ENCODE measurements around the gene ZFAND4.

DNA sequence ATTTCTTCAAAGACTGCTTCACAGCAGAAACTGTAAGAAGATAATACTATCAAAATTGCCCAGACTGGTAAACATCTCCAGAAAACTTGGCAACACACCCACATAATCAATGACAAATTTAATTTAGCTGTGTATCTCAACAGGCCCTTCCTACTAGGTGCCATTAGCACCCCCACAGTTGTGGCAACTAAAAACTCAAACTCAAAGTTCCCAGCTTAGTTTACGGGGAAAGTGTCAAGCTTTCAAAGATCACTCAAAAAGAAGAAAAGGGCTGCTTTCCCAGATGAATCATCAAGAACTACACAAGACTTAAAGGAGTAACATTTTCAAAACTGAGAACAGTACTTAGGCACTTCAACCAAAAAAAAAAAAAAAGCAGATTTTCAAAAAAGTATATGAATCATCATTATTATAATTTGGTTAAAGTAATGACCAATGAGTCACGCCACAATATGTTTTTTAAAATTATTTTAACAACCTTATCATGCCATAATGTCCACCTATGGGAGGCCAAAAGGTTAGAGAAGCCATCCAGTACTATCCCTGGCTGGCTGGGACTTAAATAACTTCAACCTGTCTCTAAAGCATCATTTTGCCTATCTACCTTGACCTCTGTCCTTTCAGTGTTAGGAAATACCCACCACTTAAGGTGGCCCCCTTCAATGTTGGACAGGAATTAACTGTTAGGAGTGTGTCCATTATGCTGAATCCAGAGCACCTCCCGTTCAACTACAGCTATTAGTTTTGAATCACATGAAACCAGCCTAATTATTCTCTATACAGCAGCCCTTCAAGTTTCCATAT lies 90.8 kb downstream of the ZFAND4 start:
- TF ChIP-seq POLR2A (conservative IDR thresholded peaks at IDR 0.05) (no peak), YY1 (IDR thresholded peaks at IDR 0.05; ENCODE audit: borderline replicate concordance in 1 of 3, control insufficient read depth in 1 of 3, extremely low read depth in 1 of 3, insufficient read depth in 3 of 3, insufficient read length in 1 of 3, insufficient replicate concordance in 2 of 3, low read depth in 1 of 3, low read length in 2 of 3) (no peak), ATF6 (CRISPR knock-in tag; IDR thresholded peaks at IDR 0.05) (no peak), CEBPB (tag; IDR thresholded peaks at IDR 0.05) (no peak), MAFK (IDR thresholded peaks at IDR 0.05; ENCODE audit: low read length) (no peak), HNRNPLL (IDR thresholded peaks at IDR 0.05; ENCODE audit: low read depth, low read length, poor library complexity, severe bottlenecking) (no peak), SAP30 (IDR thresholded peaks at IDR 0.05; ENCODE audit: borderline replicate concordance, insufficient read depth, low read depth, low read length, poor library complexity, severe bottlenecking) (no peak), FOSL1 (tag; conservative IDR thresholded peaks at IDR 0.05) (peak; percentile 63; the same call in 1 of the 2 replicates), SMARCE1 (IDR thresholded peaks at IDR 0.05) (0 out of 2 replicates have a peak, but pooled peaks have one; percentile 17), SP1 (CRISPR knock-in tag; IDR thresholded peaks at IDR 0.05) (no peak)
- TF ChIP-seq, protein P1, sequence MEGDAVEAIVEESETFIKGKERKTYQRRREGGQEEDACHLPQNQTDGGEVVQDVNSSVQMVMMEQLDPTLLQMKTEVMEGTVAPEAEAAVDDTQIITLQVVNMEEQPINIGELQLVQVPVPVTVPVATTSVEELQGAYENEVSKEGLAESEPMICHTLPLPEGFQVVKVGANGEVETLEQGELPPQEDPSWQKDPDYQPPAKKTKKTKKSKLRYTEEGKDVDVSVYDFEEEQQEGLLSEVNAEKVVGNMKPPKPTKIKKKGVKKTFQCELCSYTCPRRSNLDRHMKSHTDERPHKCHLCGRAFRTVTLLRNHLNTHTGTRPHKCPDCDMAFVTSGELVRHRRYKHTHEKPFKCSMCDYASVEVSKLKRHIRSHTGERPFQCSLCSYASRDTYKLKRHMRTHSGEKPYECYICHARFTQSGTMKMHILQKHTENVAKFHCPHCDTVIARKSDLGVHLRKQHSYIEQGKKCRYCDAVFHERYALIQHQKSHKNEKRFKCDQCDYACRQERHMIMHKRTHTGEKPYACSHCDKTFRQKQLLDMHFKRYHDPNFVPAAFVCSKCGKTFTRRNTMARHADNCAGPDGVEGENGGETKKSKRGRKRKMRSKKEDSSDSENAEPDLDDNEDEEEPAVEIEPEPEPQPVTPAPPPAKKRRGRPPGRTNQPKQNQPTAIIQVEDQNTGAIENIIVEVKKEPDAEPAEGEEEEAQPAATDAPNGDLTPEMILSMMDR (IDR thresholded peaks at IDR 0.05 in 2 of 3, conservative IDR thresholded peaks at IDR 0.05 in 1 of 3; ENCODE audit: insufficient read depth in 2 of 3, low read depth in 1 of 3, low read length in 3 of 3), result no peak
- TF ChIP-seq, protein P2, sequence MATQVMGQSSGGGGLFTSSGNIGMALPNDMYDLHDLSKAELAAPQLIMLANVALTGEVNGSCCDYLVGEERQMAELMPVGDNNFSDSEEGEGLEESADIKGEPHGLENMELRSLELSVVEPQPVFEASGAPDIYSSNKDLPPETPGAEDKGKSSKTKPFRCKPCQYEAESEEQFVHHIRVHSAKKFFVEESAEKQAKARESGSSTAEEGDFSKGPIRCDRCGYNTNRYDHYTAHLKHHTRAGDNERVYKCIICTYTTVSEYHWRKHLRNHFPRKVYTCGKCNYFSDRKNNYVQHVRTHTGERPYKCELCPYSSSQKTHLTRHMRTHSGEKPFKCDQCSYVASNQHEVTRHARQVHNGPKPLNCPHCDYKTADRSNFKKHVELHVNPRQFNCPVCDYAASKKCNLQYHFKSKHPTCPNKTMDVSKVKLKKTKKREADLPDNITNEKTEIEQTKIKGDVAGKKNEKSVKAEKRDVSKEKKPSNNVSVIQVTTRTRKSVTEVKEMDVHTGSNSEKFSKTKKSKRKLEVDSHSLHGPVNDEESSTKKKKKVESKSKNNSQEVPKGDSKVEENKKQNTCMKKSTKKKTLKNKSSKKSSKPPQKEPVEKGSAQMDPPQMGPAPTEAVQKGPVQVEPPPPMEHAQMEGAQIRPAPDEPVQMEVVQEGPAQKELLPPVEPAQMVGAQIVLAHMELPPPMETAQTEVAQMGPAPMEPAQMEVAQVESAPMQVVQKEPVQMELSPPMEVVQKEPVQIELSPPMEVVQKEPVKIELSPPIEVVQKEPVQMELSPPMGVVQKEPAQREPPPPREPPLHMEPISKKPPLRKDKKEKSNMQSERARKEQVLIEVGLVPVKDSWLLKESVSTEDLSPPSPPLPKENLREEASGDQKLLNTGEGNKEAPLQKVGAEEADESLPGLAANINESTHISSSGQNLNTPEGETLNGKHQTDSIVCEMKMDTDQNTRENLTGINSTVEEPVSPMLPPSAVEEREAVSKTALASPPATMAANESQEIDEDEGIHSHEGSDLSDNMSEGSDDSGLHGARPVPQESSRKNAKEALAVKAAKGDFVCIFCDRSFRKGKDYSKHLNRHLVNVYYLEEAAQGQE (IDR thresholded peaks at IDR 0.05; ENCODE audit: borderline replicate concordance), result no peak
- TF ChIP-seq, protein P2 (CRISPR knock-in tag; IDR thresholded peaks at IDR 0.05; ENCODE audit: low read depth), result no peak
- TF ChIP-seq, protein P3, sequence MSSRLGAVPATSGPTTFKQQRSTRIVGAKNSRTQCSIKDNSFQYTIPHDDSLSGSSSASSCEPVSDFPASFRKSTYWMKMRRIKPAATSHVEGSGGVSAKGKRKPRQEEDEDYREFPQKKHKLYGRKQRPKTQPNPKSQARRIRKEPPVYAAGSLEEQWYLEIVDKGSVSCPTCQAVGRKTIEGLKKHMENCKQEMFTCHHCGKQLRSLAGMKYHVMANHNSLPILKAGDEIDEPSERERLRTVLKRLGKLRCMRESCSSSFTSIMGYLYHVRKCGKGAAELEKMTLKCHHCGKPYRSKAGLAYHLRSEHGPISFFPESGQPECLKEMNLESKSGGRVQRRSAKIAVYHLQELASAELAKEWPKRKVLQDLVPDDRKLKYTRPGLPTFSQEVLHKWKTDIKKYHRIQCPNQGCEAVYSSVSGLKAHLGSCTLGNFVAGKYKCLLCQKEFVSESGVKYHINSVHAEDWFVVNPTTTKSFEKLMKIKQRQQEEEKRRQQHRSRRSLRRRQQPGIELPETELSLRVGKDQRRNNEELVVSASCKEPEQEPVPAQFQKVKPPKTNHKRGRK (tag; IDR thresholded peaks at IDR 0.05), result no peak
